Erythroblast (primary cell): Measurements from ENCODE around the gene PRPF6.

ENCODE experiments used
- DNase-seq, 2 experiments: peaks; one replicate each; lab custom pipeline; 2025; lab: John Stamatoyannopoulos, UW
- GATA1 ChIP-seq: IDR thresholded peaks from 2 replicates; pipeline ENCODE4 v1.6.1; 2011; ENCODE audit warnings: low read depth, mild to moderate bottlenecking, control low read depth, low read length, moderate library complexity
- POLR2A ChIP-seq: IDR thresholded peaks from 2 replicates; pipeline ENCODE4 v1.6.1; 2011; ENCODE audit warnings: mild to moderate bottlenecking, low read length

The PRPF6 gene

GRCh38 chr20:64079273-64080012, 98.5 kb downstream of the PRPF6 start, which contains the start of gene RGS19:
TSS of gene RGS19 (minus strand) at chr20:64079518. CDS start at chr20:64076886, 2,632 bp downstream.
- TF ChIP-seq GATA1 (no peak), POLR2A (no peak)

GRCh38 chr20:64080013-64080812, 99.3 kb downstream of the PRPF6 start, which contains the start of gene OPRL1:
TSS of gene OPRL1 (plus strand) at chr20:64080082. CDS start at chr20:64092721, 12,639 bp downstream.
- no peak for DNase-seq
- TF ChIP-seq POLR2A: no peak

More at GRCh38 chr20:64079273-64080012, 98.5 kb downstream of the PRPF6 start, which contains the start of gene RGS19:
- DNase-seq: peak; percentile 65 to 68

GRCh38 chr20:64080813-64081623, 100.1 kb downstream of the PRPF6 start:
- TF ChIP-seq GATA1: no peak
- TF ChIP-seq POLR2A: no peak
- no peak for DNase-seq

GRCh38 chr20:64081624-64081964, 100.7 kb downstream of the PRPF6 start:
- DNase-seq: no peak
- no peak for TF ChIP-seq POLR2A
- no peak for TF ChIP-seq GATA1

- DNase-seq: no peak
- TF ChIP-seq GATA1 (no peak), POLR2A (no peak)
Measured at GRCh38 chr20:64082126-64082731, 101.3 kb downstream of the PRPF6 start.
